ENCODE results near the gene DNAH11.
"Not testable (repeated sequence)": the region's sequence is repeated elsewhere in the genome, so short reads cannot be mapped to it uniquely, and the experiment has no call there.

DNAH11 gene

GRCh38 chr7:21542891-21543527 lies at the start of gene DNAH11:
TSS of gene DNAH11 (plus strand) at chr7:21543039. CDS start at chr7:21543246, 207 bp downstream.
- peaks cover 61% of the 10 kb centered on the region for H3K27me3 Mint-ChIP-seq
- peak within 1 kb of the TSS; percentile 43 for H3K27ac Mint-ChIP-seq
- H3K36me3 Mint-ChIP-seq (ENCODE audit: low read depth) = no peaks in the 10 kb centered on the region
- H3K4me3 Mint-ChIP-seq = peak within 1 kb of the TSS; percentile 82
- H3K9me3 Mint-ChIP-seq = no peaks in the 10 kb centered on the region
- intact Hi-C loops (cut with micrococcal nuclease) = loop anchor here (5.0 kb wide), 1 partner anchor 116 kb away; the partner anchor contains the start of gene SP4
- peaks cover 38% of the 10 kb centered on the region for H3K4me1 Mint-ChIP-seq (ENCODE audit: low read depth)

- intact Hi-C loops (cut with micrococcal nuclease) = no loop called here
- Mint-ChIP-seq H3K27ac (no peak overlapping the region), H3K4me3 (no peak overlapping the region), H3K4me1 (ENCODE audit: low read depth) (no peaks in the 10 kb centered on the region), H3K27me3 (no peaks in the 10 kb centered on the region), H3K9me3 (peaks cover 54% of the 10 kb centered on the region), H3K36me3 (ENCODE audit: low read depth) (peaks cover 22% of the 10 kb centered on the region)
Observed at GRCh38 chr7:21495731-21496130, 47.1 kb upstream of the DNAH11 start.

DNA sequence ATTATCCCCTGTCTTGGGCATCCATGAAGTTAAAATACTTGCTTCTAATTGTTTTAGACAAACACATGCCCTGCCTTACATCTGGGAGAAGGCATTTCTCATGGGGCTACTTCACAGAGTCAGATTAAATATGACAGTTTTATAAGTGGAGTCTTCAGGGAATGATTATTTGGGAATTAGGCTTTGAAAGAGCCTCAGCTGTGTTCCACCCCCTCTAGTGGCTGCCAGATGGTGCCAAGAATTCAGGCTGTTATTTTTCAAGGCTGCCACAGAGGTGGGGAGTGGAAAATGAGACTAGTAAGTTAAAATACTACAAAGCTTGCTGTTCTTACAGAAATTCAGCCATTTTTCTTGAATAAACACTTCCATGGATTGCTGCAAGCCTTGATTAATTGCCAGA lies 45.8 kb upstream of the DNAH11 start:
- H3K27me3 Mint-ChIP-seq = no peaks in the 10 kb centered on the region
- H3K4me3 Mint-ChIP-seq = no peak overlapping the region
- intact Hi-C loops (cut with micrococcal nuclease) = no loop called here
- peaks cover 10% of the 10 kb centered on the region for H3K36me3 Mint-ChIP-seq (ENCODE audit: low read depth)
- H3K4me1 Mint-ChIP-seq (ENCODE audit: low read depth) = no peaks in the 10 kb centered on the region
- H3K9me3 Mint-ChIP-seq = peaks cover 44% of the 10 kb centered on the region
- no peak overlapping the region for H3K27ac Mint-ChIP-seq

- Mint-ChIP-seq H3K4me1 (ENCODE audit: low read depth) (no peaks in the 10 kb centered on the region), H3K4me3 (no peak overlapping the region), H3K9me3 (peaks cover 28% of the 10 kb centered on the region), H3K27ac (no peak overlapping the region), H3K36me3 (ENCODE audit: low read depth) (no peaks in the 10 kb centered on the region), H3K27me3 (no peaks in the 10 kb centered on the region)
- intact Hi-C loops (cut with micrococcal nuclease) = no loop called here
Observed at GRCh38 chr7:21500117-21500832, 42.6 kb upstream of the DNAH11 start.

- peaks cover 8% of the 10 kb centered on the region for H3K9me3 Mint-ChIP-seq
- H3K27me3 Mint-ChIP-seq = no peaks in the 10 kb centered on the region
- no peak overlapping the region for H3K4me3 Mint-ChIP-seq
- no peak overlapping the region for H3K27ac Mint-ChIP-seq
- no peaks in the 10 kb centered on the region for H3K4me1 Mint-ChIP-seq (ENCODE audit: low read depth)
- no peaks in the 10 kb centered on the region for H3K36me3 Mint-ChIP-seq (ENCODE audit: low read depth)
- intact Hi-C loops (cut with micrococcal nuclease) = no loop called here
Observed at GRCh38 chr7:21504021-21504420, 38.8 kb upstream of the DNAH11 start.

GRCh38 chr7:21507627-21508343 lies 35.1 kb upstream of the DNAH11 start:
- intact Hi-C loops (cut with micrococcal nuclease) = loop anchor here (1.0 to 5.0 kb wide), 3 partner anchors 251 to 730 kb away; no protein-coding TSS in a partner anchor
- no peak overlapping the region for H3K27ac Mint-ChIP-seq
- no peaks in the 10 kb centered on the region for H3K9me3 Mint-ChIP-seq

GRCh38 chr7:21508538-21508937 lies 34.3 kb upstream of the DNAH11 start:
- Mint-ChIP-seq H3K27ac (no peak overlapping the region), H3K4me3 (no peak overlapping the region), H3K4me1 (ENCODE audit: low read depth) (no peaks in the 10 kb centered on the region), H3K36me3 (ENCODE audit: low read depth) (peaks cover 17% of the 10 kb centered on the region), H3K27me3 (no peaks in the 10 kb centered on the region), H3K9me3 (no peaks in the 10 kb centered on the region)
- intact Hi-C loops (cut with micrococcal nuclease) = loop anchor here (5.0 kb wide), 2 partner anchors 494 to 731 kb away; no protein-coding TSS in a partner anchor

More at GRCh38 chr7:21507627-21508343, 35.1 kb upstream of the DNAH11 start:
- H3K4me1 Mint-ChIP-seq (ENCODE audit: low read depth) = no peaks in the 10 kb centered on the region
- no peaks in the 10 kb centered on the region for H3K27me3 Mint-ChIP-seq
- H3K36me3 Mint-ChIP-seq (ENCODE audit: low read depth) = peaks cover 17% of the 10 kb centered on the region
- H3K4me3 Mint-ChIP-seq = no peak overlapping the region

DNA sequence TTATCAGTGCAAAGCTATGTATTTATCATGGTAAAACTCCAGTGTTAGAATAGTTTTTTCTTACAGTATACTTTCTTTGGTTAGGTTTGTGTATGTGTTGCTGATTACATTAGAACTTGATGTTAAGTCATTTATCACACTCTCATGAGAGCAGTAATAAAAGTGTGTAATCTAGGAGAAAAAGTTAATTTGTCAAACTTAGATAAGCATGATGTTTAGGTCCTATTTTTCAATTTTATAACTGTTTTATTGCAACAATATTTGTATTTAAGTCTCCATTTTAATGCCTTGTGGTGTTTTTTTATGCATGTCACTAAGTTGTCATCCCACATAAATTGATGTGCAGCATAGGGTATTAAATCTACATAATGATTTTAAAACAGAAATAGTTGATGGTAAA lies 28.8 kb upstream of the DNAH11 start:
- Mint-ChIP-seq H3K27me3 (no peaks in the 10 kb centered on the region), H3K4me3 (no peak overlapping the region), H3K36me3 (ENCODE audit: low read depth) (peaks cover 17% of the 10 kb centered on the region), H3K9me3 (no peaks in the 10 kb centered on the region), H3K27ac (no peak overlapping the region), H3K4me1 (ENCODE audit: low read depth) (no peaks in the 10 kb centered on the region)
- intact Hi-C loops (cut with micrococcal nuclease) = no loop called here

GRCh38 chr7:21524680-21525079 lies 18.2 kb upstream of the DNAH11 start:
- no peaks in the 10 kb centered on the region for H3K9me3 Mint-ChIP-seq
- intact Hi-C loops (cut with micrococcal nuclease) = no loop called here
- H3K27ac Mint-ChIP-seq = no peak overlapping the region
- no peak overlapping the region for H3K4me3 Mint-ChIP-seq
- H3K27me3 Mint-ChIP-seq = peaks cover 4% of the 10 kb centered on the region
- peaks cover 11% of the 10 kb centered on the region for H3K4me1 Mint-ChIP-seq (ENCODE audit: low read depth)
- no peaks in the 10 kb centered on the region for H3K36me3 Mint-ChIP-seq (ENCODE audit: low read depth)

- peaks cover 12% of the 10 kb centered on the region for H3K27me3 Mint-ChIP-seq
- H3K27ac Mint-ChIP-seq = no peak overlapping the region
- intact Hi-C loops (cut with micrococcal nuclease) = no loop called here
- H3K9me3 Mint-ChIP-seq = no peaks in the 10 kb centered on the region
- H3K4me3 Mint-ChIP-seq = no peak overlapping the region
- no peaks in the 10 kb centered on the region for H3K36me3 Mint-ChIP-seq (ENCODE audit: low read depth)
- H3K4me1 Mint-ChIP-seq (ENCODE audit: low read depth) = peaks cover 9% of the 10 kb centered on the region
Observed at GRCh38 chr7:21526007-21526406, 16.8 kb upstream of the DNAH11 start.

DNA sequence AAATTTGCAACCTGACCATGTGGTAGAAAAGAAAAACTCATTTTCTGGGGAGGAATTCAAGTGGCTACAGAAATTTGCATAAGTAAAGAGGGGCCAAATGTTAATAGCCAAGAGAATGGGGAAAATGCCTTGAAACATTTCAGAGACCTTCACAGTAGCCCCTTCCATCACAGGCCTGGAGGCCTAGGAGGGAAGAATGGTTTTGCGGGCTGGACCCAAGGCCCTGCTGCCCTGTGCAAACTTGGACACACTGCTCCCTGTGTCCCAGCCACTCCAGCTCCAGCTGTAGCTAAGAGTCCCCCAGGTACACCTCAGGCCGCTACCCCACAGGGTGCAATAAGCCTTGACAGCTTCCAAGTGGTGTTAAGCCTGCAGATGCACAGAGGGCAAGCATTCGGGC lies 16.4 kb upstream of the DNAH11 start:
- Mint-ChIP-seq H3K27me3 (peaks cover 12% of the 10 kb centered on the region), H3K4me3 (no peak overlapping the region), H3K27ac (no peak overlapping the region), H3K9me3 (no peaks in the 10 kb centered on the region), H3K36me3 (ENCODE audit: low read depth) (no peaks in the 10 kb centered on the region), H3K4me1 (ENCODE audit: low read depth) (peaks cover 4% of the 10 kb centered on the region)
- intact Hi-C loops (cut with micrococcal nuclease) = no loop called here

DNA sequence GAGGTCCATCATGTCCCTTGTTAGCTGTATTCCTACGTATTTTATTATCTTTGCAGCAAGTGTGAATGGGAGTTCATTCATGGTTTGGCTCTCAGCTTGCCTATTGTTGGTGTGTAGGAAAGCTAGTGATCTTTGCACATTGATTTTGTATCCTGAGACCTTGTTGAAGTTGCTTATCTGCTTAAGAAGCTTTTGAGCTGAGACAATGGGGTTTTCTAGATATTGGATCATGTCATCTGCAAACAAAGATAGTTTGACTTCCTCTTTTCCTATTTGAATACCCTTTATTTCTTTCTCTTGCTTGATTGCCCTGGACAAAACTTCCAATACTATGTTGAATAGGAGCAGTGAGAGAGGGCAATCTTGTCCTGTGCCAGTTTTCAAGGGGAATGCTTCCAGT lies 10.4 kb upstream of the DNAH11 start:
- H3K4me1 Mint-ChIP-seq (ENCODE audit: low read depth); H3K36me3 Mint-ChIP-seq (ENCODE audit: low read depth); H3K4me3 Mint-ChIP-seq; H3K9me3 Mint-ChIP-seq; H3K27ac Mint-ChIP-seq; intact Hi-C loops (cut with micrococcal nuclease): not testable (repeated sequence)
- H3K27me3 Mint-ChIP-seq = peaks cover 24% of the 10 kb centered on the region

- H3K9me3 Mint-ChIP-seq; H3K4me1 Mint-ChIP-seq (ENCODE audit: low read depth); H3K27ac Mint-ChIP-seq; intact Hi-C loops (cut with micrococcal nuclease); H3K4me3 Mint-ChIP-seq; H3K36me3 Mint-ChIP-seq (ENCODE audit: low read depth): not testable (repeated sequence)
- peaks cover 30% of the 10 kb centered on the region for H3K27me3 Mint-ChIP-seq
Observed at GRCh38 chr7:21533646-21534045, 9.2 kb upstream of the DNAH11 start.

- H3K27ac Mint-ChIP-seq; H3K4me3 Mint-ChIP-seq; H3K36me3 Mint-ChIP-seq (ENCODE audit: low read depth); intact Hi-C loops (cut with micrococcal nuclease); H3K9me3 Mint-ChIP-seq: not testable (repeated sequence)
- Mint-ChIP-seq H3K4me1 (ENCODE audit: low read depth) (peaks cover 15% of the 10 kb centered on the region), H3K27me3 (peaks cover 31% of the 10 kb centered on the region)
Observed at GRCh38 chr7:21536445-21537118, 6.3 kb upstream of the DNAH11 start.
